Measurements from ENCODE around the gene HSD3B1. TPM values are rescaled to one million over a fixed set of nuclear protein-coding genes. Genes with fewer than 3 reads are reported as not detected.
A peak's percentile ranks its signal among the peaks of the same experiment; 100 is the strongest.
"Not testable (repeated sequence)": the region's sequence is repeated elsewhere in the genome, so short reads cannot be mapped to it uniquely, and the experiment has no call there.

The HSD3B1 gene
- total and polyA plus RNA-seq, 10 donors = not detected

DNA sequence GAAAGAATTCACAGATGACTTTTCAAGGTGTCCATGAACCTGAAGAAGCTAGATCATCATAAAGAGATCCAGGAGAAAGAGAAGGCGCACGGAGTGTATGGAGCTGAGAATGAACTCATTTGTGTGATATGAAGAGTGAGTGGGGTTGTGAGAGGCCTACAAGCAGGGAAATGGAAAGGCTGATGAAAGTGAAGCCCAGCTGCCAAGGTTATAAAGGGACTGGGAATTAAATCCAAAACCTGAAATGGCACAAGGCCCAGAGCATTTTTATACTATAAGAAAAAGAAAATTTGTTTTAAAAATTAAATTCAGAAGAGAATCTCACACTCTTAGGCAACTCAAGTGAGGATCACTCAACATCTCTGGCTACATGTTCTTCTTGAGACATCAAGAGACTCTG lies 43.4 kb downstream of the HSD3B1 start:
- TF ChIP-seq POLR2AphosphoS5 (IDR thresholded peaks at IDR 0.05) (no peak), POLR2A (IDR thresholded peaks at IDR 0.05) (no peak)
- TF ChIP-seq, protein P1, sequence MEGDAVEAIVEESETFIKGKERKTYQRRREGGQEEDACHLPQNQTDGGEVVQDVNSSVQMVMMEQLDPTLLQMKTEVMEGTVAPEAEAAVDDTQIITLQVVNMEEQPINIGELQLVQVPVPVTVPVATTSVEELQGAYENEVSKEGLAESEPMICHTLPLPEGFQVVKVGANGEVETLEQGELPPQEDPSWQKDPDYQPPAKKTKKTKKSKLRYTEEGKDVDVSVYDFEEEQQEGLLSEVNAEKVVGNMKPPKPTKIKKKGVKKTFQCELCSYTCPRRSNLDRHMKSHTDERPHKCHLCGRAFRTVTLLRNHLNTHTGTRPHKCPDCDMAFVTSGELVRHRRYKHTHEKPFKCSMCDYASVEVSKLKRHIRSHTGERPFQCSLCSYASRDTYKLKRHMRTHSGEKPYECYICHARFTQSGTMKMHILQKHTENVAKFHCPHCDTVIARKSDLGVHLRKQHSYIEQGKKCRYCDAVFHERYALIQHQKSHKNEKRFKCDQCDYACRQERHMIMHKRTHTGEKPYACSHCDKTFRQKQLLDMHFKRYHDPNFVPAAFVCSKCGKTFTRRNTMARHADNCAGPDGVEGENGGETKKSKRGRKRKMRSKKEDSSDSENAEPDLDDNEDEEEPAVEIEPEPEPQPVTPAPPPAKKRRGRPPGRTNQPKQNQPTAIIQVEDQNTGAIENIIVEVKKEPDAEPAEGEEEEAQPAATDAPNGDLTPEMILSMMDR (IDR thresholded peaks at IDR 0.05 in 8 of 11, conservative IDR thresholded peaks at IDR 0.05 in 3 of 11) = no peak
- Histone ChIP-seq H3K4me3 (no peak overlapping the region), H3K36me3 (no peaks in the 10 kb centered on the region), H3K27me3 (replicated peaks in 1 of 7) (no peaks in the 10 kb centered on the region), H3K9me3 (no peaks in the 10 kb centered on the region), H3K27ac (no peak overlapping the region), H3K4me1 (no peaks in the 10 kb centered on the region)
- 92 to 97% (median 95%) methylated on average over 2 of the region's 2 CpGs for WGBS, 5 donors
- no peak for DNase-seq
- intact Hi-C loops (cut with DNase I; ENCODE audit: low total_unique reads) = no loop called here

DNA sequence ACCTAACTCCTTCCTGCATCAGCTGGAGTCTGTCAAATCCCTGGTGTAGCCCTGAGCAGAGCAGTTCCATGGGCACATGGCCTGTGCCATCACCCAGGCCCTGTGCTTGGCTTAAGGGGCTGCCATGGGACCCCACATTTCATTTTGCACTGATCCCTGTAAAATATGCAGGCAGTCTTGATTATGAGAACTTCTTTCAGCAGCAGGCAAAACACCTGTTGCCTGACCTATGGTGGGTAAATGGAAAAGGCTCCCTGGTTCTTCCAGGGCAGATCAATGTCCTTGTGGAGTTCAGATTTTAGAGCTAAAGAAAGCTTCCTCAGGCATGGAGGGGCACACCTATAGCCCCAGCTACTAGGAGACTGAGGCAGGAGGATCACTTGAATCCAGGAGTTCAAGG lies 44.2 kb downstream of the HSD3B1 start:
- intact Hi-C loops (cut with DNase I; ENCODE audit: low total_unique reads) = no loop called here
- no peak for DNase-seq
- H3K4me1 ChIP-seq = no peaks in the 10 kb centered on the region
- no peaks in the 10 kb centered on the region for H3K27me3 ChIP-seq (replicated peaks in 1 of 7)
- H3K9me3 ChIP-seq = no peaks in the 10 kb centered on the region
- TF ChIP-seq POLR2AphosphoS5 (IDR thresholded peaks at IDR 0.05) (no peak), POLR2A (IDR thresholded peaks at IDR 0.05) (no peak)
- TF ChIP-seq, protein P1 (IDR thresholded peaks at IDR 0.05 in 8 of 11, conservative IDR thresholded peaks at IDR 0.05 in 3 of 11) = no peak
- no peak overlapping the region for H3K4me3 ChIP-seq
- H3K27ac ChIP-seq = no peak overlapping the region
- no peaks in the 10 kb centered on the region for H3K36me3 ChIP-seq

- H3K36me3 ChIP-seq; H3K27me3 ChIP-seq (replicated peaks in 1 of 7); H3K4me1 ChIP-seq; intact Hi-C loops (cut with DNase I; ENCODE audit: low total_unique reads); H3K4me3 ChIP-seq; H3K27ac ChIP-seq; DNase-seq; H3K9me3 ChIP-seq: not testable (repeated sequence)
- WGBS, 5 donors = 20 to 83% (median 73%) methylated on average over 1 of the region's 1 CpG
Measured at GRCh38 chr1:119552656-119553055, 45.6 kb downstream of the HSD3B1 start.

DNA sequence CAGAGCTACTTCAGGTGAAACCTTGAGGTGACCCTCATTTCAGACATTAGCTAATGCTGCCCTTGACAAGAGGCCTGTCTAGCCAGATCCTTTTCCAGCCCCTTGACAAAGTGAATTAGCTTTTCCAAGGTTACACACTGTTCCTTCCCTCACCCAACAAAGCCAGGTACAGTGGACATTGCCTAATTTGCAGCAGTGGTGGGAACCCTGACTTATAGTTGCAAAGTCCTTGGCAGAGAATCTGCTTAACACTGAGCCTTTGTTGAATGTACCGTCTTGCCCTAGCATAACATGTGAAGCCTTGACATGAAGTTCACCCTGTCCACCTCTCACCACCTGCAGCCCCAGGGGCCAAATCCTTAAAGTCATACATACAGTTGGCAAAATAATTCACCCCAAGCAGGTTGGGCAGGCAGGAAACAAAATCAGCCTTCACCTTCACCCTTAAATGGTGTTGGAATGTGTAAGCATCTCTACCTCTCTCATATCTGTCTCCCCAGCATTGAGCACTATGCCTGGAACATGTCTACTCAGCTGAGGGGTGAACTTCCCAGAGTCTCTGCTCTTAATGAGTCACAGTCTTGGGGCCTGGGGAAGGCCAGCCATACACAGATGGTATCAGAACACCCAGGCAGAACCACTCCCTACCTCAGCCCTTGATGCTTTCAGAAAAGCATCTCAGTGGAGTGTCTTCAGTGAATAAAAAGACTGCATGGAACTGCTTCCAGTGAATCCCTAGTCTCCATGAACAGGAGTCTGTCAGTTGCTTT lies 46.5 kb downstream of the HSD3B1 start:
- 76 to 100% (median 79%) methylated on average over 1 of the region's 1 CpG for WGBS, 5 donors

DNA sequence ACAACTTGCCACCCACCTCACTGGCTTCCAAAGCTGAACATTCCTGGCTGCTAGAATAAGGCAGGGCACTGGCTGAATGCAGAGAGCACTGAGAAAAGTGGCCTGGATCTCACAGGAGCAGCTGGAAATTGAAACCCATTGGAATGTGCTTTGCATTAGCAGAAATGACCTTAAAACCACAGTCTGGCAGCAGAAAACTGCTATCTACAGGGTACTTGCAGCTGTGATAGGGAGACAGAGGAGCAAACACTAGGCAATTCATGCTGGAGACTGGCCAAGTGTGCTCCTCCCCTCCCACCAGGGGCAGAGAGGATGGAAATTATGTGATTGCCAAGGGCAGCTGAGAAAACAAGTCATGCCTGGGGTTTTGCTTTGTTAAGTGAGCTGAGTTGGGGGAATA lies 47.2 kb downstream of the HSD3B1 start:
- Histone ChIP-seq H3K36me3 (no peaks in the 10 kb centered on the region), H3K4me3 (no peak overlapping the region), H3K9me3 (no peaks in the 10 kb centered on the region), H3K4me1 (no peaks in the 10 kb centered on the region), H3K27ac (no peak overlapping the region), H3K27me3 (replicated peaks in 1 of 7) (no peaks in the 10 kb centered on the region)
- no peak for DNase-seq
- intact Hi-C loops (cut with DNase I; ENCODE audit: low total_unique reads) = no loop called here
- TF ChIP-seq POLR2A (IDR thresholded peaks at IDR 0.05) (no peak), POLR2AphosphoS5 (IDR thresholded peaks at IDR 0.05) (peak in 1 of 3 donors; percentile 18)

More for the DNA sequence above, 46.5 kb downstream of the HSD3B1 start:
- intact Hi-C loops (cut with DNase I; ENCODE audit: low total_unique reads); DNase-seq; H3K36me3 ChIP-seq; H3K27ac ChIP-seq; H3K27me3 ChIP-seq (replicated peaks in 1 of 7); H3K9me3 ChIP-seq; H3K4me3 ChIP-seq; H3K4me1 ChIP-seq: not testable (repeated sequence)

GRCh38 chr1:119556423-119556822 lies 49.4 kb downstream of the HSD3B1 start:
- Histone ChIP-seq H3K9me3 (no peaks in the 10 kb centered on the region), H3K4me3 (no peak overlapping the region), H3K36me3 (no peaks in the 10 kb centered on the region), H3K27ac (no peak overlapping the region), H3K4me1 (no peaks in the 10 kb centered on the region), H3K27me3 (replicated peaks in 1 of 7) (no peaks in the 10 kb centered on the region)
- TF ChIP-seq, protein P1 (IDR thresholded peaks at IDR 0.05 in 8 of 11, conservative IDR thresholded peaks at IDR 0.05 in 3 of 11) = no peak
- TF ChIP-seq POLR2A (IDR thresholded peaks at IDR 0.05) (no peak), POLR2AphosphoS5 (IDR thresholded peaks at IDR 0.05) (no peak)
- DNase-seq = no peak
- 68 to 85% (median 76%) methylated on average over 3 of the region's 3 CpGs for WGBS, 5 donors
- intact Hi-C loops (cut with DNase I; ENCODE audit: low total_unique reads) = no loop called here

GRCh38 chr1:119560402-119560801 lies 53.4 kb downstream of the HSD3B1 start:
- WGBS, 5 donors = 79 to 89% (median 82%) methylated on average over 2 to 3 of the region's 3 CpGs
- H3K4me3 ChIP-seq; H3K9me3 ChIP-seq; H3K27ac ChIP-seq; H3K27me3 ChIP-seq (replicated peaks in 1 of 7); H3K36me3 ChIP-seq; DNase-seq; intact Hi-C loops (cut with DNase I; ENCODE audit: low total_unique reads): not testable (repeated sequence)
- H3K4me1 ChIP-seq = peaks cover 0 to 14% (median 5%) of the 10 kb centered on the region in 6 donors

All from spleen (tissue), 11 donors.